ENCODE measurements around the gene TNFSF15. TPM values are rescaled to one million over a fixed set of nuclear protein-coding genes. Genes with fewer than 3 reads are reported as not detected.

TNFSF15 gene
- total and polyA plus RNA-seq, 2 experiments from 2014 or later, result 0.06 to 0.07 TPM

DNA sequence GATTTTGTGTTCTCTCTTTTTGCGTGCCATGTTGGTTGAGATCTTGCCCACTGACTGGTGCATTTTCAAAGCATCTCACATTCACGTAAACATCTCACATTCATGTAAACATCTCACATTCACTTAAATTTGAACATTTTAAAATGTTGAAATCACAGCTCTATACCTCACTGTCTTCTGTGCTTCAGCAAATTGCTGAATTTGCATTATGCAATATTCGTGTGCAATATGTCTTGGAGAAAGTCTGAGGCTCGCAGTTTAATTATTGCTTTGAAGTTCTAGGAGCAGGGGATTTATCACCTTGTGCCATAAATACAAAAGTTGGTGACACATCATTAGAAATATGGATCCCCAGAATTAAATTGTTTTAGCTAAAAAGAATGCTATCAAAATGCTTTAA is 42.6 kb downstream of the TNFSF15 start (continued):
- TF ChIP-seq REST (IDR thresholded peaks at IDR 0.05; ENCODE audit: unreplicated experiment) (no peak), JUNB (IDR thresholded peaks at IDR 0.05; ENCODE audit: unreplicated experiment) (no peak), CREB1 (CRISPR knock-in tag; IDR thresholded peaks at IDR 0.05; ENCODE audit: low read depth) (no peak)
- TF ChIP-seq, protein P1, sequence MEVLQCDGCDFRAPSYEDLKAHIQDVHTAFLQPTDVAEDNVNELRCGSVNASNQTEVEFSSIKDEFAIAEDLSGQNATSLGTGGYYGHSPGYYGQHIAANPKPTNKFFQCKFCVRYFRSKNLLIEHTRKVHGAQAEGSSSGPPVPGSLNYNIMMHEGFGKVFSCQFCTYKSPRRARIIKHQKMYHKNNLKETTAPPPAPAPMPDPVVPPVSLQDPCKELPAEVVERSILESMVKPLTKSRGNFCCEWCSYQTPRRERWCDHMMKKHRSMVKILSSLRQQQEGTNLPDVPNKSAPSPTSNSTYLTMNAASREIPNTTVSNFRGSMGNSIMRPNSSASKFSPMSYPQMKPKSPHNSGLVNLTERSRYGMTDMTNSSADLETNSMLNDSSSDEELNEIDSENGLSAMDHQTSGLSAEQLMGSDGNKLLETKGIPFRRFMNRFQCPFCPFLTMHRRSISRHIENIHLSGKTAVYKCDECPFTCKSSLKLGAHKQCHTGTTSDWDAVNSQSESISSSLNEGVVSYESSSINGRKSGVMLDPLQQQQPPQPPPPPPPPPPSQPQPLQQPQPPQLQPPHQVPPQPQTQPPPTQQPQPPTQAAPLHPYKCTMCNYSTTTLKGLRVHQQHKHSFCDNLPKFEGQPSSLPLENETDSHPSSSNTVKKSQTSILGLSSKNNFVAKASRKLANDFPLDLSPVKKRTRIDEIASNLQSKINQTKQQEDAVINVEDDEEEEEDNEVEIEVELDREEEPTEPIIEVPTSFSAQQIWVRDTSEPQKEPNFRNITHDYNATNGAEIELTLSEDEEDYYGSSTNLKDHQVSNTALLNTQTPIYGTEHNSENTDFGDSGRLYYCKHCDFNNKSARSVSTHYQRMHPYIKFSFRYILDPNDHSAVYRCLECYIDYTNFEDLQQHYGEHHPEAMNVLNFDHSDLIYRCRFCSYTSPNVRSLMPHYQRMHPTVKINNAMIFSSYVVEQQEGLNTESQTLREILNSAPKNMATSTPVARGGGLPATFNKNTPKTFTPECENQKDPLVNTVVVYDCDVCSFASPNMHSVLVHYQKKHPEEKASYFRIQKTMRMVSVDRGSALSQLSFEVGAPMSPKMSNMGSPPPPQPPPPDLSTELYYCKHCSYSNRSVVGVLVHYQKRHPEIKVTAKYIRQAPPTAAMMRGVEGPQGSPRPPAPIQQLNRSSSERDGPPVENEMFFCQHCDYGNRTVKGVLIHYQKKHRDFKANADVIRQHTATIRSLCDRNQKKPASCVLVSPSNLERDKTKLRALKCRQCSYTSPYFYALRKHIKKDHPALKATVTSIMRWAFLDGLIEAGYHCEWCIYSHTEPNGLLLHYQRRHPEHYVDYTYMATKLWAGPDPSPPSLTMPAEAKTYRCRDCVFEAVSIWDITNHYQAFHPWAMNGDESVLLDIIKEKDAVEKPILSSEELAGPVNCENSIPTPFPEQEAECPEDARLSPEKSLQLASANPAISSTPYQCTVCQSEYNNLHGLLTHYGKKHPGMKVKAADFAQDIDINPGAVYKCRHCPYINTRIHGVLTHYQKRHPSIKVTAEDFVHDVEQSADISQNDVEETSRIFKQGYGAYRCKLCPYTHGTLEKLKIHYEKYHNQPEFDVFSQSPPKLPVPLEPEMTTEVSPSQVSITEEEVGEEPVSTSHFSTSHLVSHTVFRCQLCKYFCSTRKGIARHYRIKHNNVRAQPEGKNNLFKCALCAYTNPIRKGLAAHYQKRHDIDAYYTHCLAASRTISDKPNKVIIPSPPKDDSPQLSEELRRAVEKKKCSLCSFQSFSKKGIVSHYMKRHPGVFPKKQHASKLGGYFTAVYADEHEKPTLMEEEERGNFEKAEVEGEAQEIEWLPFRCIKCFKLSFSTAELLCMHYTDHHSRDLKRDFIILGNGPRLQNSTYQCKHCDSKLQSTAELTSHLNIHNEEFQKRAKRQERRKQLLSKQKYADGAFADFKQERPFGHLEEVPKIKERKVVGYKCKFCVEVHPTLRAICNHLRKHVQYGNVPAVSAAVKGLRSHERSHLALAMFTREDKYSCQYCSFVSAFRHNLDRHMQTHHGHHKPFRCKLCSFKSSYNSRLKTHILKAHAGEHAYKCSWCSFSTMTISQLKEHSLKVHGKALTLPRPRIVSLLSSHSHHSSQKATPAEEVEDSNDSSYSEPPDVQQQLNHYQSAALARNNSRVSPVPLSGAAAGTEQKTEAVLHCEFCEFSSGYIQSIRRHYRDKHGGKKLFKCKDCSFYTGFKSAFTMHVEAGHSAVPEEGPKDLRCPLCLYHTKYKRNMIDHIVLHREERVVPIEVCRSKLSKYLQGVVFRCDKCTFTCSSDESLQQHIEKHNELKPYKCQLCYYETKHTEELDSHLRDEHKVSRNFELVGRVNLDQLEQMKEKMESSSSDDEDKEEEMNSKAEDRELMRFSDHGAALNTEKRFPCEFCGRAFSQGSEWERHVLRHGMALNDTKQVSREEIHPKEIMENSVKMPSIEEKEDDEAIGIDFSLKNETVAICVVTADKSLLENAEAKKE (CRISPR knock-in tag; IDR thresholded peaks at IDR 0.05), result no peak

GRCh38 chr9:114761523-114761922 is 44.3 kb downstream of the TNFSF15 start:
- Histone ChIP-seq H3K36me3 (ENCODE audit: insufficient read depth) (no peaks in the 10 kb centered on the region), H3K27me3 (ENCODE audit: insufficient read depth) (no peaks in the 10 kb centered on the region), H3K4me2 (no peak overlapping the region), H3K4me1 (ENCODE audit: insufficient read depth) (no peaks in the 10 kb centered on the region), H3F3A (replicated peaks; ENCODE audit: low read depth) (no peaks in the 10 kb centered on the region), H3K79me2 (replicated peaks; ENCODE audit: insufficient read depth) (no peaks in the 10 kb centered on the region), H2AFZ (no peak overlapping the region), H3K9me2 (ENCODE audit: insufficient read depth) (peaks cover 14% of the 10 kb centered on the region; the same call in 1 of the 2 replicates), H4K20me1 (replicated peaks; ENCODE audit: insufficient read depth) (no peaks in the 10 kb centered on the region), H3K4me3 (no peak overlapping the region), H3K27ac (ENCODE audit: low read depth) (no peak overlapping the region)
- no peaks in the 10 kb centered on the region for H3K27me3 Mint-ChIP-seq (ENCODE audit: insufficient read depth, low read depth, poor library complexity)
- peak; percentile 89 for ATAC-seq
- no peak for DNase-seq (ENCODE audit: low spot score)
- peaks cover 3% of the 10 kb centered on the region; the same call in 1 of the 3 replicates for H3K4me1 Mint-ChIP-seq
- no peaks in the 10 kb centered on the region; the same call in 2 of the 3 replicates for H3K36me3 Mint-ChIP-seq (ENCODE audit: low read depth)
- no peak overlapping the region for H3K27ac Mint-ChIP-seq
- no peak overlapping the region for H3K4me3 Mint-ChIP-seq
- H3K9me3 Mint-ChIP-seq, result no peaks in the 10 kb centered on the region
- no peak for TF ChIP-seq STAT1 (IDR thresholded peaks at IDR 0.05; ENCODE audit: unreplicated experiment)
- TF ChIP-seq EZH2 (IDR thresholded peaks at IDR 0.05; ENCODE audit: low read depth, unreplicated experiment), result no peak
- TF ChIP-seq CTCF (conservative IDR thresholded peaks at IDR 0.05; ENCODE audit: low read depth in 2 of 2), result no peak
- TF ChIP-seq NANOG (IDR thresholded peaks at IDR 0.05; ENCODE audit: borderline replicate concordance), result no peak
- no peak for TF ChIP-seq ZNF114 (CRISPR knock-in tag; IDR thresholded peaks at IDR 0.05)
- TF ChIP-seq CREB1 (CRISPR knock-in tag; IDR thresholded peaks at IDR 0.05; ENCODE audit: low read depth), result no peak
- TF ChIP-seq POLR2AphosphoS5 (IDR thresholded peaks at IDR 0.05; ENCODE audit: low read depth), result no peak
- no peak for TF ChIP-seq ETS1 (IDR thresholded peaks at IDR 0.05)
- no peak for TF ChIP-seq EZH2phosphoT487 (IDR thresholded peaks at IDR 0.05; ENCODE audit: unreplicated experiment)

All from GM23338 (cell line).